Fibroblast of skin of back (primary cell): Measurements from ENCODE around the gene ZNF592.
"Not testable (repeated sequence)": the region's sequence is repeated elsewhere in the genome, so short reads cannot be mapped to it uniquely, and the experiment has no call there.

ENCODE experiments used
- DNase-seq: peaks from one replicate; pipeline ENCODE4 v3.0.0-alpha.2; 2013

The ZNF592 gene

DNA sequence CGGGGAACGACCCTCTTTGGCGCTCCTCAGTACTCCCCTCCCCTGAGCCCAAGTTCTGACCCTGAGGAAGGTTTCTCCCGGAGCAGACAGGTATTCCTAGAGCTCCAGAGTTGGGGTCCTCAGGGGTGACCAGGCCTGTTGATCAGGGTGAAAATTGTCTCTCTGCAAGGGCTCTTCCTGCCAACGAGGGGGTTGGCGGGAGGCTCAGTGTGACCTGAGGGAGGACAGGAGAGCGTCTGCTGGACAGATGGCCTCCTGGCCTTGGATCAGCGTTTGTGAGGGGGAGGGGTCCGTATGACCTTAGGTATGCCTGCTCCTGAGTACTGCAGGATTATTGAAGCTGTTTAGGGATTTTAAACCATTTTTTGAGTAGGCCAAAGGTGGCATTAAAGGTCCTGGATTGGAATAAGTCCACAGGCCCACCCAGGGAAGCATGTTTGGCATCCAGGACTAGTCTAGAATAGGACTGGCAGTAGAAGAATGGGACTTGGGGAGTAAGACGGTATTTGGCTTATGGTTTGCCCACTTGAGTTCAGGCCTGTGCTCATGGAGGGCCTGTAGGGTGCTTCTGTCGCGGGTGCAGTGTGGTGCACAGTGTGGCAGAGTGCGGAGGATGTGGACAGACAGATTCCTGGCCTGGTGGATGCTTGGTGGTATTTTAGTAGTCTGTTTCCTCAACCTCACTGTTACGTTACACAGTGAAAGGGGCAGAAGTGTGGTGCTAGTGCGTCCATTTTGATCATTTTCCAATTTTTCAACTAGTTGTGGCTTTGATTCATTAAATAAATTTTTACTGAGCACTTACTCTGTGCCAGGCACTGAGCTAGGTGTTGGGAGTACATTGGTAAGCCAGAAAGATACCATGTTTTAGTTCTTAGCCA, 959 bp downstream of the ZNF592 start:
- peak; percentile 17 for DNase-seq

DNA sequence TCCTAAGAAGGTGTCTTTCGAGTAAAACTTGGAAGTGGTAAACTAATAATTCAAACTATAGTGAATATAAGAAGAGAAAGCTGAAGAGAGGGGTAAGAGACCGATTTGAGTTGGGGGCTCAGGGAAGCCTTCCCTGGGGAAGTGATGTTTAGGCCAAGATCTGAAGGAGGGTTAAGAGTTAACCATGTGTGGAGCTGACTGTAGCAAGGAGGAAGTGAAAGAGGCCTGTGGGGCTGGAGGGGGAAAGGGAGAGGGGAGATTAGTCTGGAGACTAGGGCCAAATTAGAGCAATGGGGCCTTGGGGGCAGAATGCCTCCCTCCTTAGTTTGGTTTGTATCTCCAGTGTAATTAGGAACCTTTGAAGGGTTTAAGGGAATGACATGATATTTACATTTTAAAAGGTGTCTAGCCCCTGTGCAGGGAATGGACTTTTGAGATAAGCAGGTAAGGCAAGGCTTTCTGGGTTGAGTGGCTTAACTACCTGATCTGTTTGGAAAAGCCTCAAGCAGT, 2.2 kb downstream of the ZNF592 start:
- DNase-seq: no peak

DNA sequence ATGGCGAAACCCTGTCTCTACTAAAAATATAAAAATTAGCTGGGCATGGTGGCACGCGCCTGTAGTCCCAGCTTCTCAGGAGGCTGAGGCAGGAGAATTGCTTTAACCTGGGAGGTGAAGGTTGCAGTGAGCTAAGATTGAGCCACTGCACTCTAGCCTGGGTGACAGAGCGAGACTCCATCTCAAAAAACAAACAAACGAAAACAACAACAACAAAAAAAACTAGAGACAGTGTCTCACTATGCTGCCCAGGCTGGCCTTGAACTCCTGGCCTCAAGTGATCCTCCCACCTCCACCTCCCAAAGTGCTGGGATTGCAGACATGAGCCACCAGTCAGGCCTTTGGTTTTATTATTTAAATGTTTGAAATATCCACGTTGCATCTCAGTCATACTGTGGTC, 3.3 kb downstream of the ZNF592 start:
- DNase-seq: not testable (repeated sequence)

DNA sequence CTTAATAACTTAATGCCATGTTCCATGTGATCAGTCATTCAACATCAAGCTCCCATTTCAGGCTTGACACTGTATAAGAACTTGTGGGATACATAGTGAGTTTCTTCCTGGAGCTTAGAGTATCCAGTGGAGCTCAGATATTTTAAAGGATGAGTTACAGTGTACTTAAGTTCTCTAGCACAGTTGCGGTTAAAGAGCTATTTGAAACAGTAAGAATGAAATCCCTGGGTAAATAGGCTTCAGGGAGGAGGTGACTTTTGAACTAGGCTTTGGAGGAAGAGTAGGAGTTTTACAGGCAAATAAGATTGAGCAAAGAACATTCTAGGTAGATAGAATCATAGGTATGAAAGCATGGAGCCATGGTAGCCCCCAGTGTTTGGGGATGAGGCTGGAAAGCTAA, 3.8 kb downstream of the ZNF592 start:
- no peak for DNase-seq

DNA sequence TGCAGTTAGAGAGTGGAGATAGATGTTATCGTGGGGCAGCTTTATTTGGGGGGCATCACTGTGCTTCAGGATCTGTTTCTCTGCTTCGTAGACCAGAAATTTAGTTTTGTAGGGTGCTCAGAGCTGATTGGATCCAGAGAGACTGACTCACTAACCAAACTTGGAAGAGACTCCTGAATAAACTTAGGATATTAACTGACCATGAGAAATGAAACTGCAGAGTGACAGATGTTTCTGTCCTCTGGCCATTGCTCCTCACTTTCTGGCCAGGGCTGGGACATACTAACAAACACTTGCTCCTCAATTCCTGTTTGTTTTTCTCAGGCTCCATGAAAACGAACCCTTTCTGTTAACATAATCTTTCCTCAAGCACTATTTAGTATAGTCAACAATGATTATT, 4.3 kb downstream of the ZNF592 start:
- peak; percentile 45 for DNase-seq

DNA sequence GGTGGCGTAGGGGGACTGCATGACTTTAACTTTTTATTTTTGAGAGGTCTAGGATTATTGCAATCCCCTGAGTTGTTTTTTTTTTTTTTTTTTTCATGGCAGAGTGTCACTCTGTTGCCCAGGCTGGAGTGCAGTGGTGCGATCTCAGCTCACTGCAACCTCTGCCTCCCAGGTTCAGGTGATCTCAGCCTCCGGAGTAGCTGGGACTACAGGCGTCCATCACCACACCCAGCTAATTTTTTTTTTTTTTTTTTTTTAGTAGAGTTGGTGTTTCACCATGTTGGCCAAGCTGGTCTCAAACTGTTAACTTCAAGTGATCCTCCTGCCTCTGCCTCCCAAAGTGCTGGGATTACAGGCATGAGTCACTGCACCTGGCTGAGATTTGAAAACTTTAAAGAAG, 6.5 kb downstream of the ZNF592 start:
- not testable (repeated sequence) for DNase-seq

DNA sequence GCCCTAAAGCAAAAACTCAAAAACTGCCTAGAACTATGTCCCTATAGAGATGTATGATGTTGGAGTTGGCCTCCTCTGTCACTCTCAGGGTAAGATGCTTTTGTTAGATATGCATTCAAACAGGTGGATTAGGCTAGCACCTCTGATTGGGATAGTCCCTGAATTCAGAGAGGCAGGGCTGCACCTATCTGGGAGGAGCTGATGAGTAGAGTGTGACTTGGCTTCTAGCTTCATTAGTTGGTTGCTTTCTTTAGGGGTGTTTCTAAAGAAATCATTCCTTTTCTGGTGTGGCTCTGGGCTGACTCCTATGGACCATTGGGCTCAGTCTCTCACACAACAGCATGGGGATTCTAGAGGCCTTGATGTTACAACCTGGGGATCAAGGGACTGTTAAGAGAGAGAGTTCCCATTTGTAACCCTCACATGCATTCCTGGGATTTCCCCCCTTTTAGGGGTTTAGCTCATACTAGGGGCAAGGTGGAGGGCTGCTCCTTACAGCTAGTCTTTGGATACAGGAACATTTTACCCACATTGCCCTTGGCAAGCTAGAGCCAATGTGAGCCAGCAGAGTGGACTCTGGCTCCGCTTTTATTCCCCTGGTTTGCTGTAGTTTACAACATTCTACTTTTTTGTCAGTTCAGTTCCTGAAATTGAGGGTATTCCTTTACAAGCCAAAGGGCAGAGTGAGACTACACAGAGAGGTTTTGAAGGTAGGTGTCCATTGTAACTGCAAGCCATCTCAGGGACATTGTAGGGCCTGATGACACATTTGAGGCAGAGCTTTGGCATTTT, 7.5 kb downstream of the ZNF592 start:
- DNase-seq: no peak

DNA sequence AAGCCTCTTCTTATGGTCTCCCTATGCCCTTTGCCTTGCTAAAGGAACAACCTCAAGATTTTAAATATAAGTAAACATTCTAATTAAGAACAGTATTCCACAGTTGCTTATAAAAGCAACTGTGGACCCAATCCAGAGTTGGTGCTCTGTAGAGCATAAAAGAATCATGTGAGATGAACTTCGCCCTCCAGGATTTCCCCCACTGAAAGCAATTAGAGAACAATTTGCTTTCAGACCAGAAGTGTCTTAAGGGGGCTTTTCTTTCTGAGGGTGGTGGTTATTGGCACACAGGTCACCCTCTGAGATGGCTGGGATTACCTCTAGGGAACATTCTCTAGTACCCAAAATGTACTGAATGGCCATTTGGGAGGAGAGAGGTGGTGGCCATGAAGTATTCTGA, 10.6 kb downstream of the ZNF592 start:
- DNase-seq: no peak

DNA sequence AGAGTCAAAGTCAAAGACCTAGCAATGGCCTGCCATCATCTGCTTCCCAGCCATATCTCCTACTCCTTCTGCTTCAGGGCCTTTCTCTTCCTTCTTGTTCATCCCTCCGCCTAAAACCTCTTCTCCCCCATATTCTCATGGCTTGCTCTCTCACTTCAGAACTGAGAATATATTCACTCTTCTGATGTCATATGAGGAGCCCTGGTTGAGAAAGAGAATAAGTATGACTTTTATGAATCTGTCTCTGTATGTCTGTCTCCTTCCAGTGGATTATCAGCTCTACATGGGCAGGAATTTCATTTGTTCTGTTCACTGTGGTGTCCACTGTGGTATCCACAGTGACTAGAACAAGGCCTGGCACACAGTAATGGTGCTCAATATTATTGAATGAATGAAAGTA, 11.8 kb downstream of the ZNF592 start:
- no peak for DNase-seq

DNA sequence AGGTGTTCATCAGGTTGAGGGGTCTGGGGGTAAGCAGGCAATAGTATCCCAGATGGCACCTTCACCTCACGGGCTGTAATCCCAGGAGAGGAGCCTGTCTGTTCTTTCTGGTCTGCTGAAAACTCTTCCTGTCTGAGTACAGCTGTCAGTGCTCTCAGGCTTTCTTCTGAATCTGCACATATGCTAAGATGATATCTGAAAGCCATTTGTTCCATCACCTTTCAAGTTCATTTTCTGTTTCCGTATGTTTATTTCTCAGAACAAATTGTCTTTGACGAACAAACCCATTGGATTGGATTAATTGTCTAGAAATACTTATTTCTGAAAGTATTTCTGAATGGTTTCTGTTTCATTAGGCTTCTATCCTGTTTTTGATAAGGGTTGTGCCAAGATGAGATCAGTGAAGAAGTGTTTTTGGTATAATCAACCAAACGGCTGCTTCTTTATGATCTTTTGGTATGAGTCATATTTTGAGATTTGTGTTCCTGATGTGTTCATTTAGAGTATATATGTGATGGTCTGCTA, 13.3 kb downstream of the ZNF592 start:
- DNase-seq: peak; percentile 5

DNA sequence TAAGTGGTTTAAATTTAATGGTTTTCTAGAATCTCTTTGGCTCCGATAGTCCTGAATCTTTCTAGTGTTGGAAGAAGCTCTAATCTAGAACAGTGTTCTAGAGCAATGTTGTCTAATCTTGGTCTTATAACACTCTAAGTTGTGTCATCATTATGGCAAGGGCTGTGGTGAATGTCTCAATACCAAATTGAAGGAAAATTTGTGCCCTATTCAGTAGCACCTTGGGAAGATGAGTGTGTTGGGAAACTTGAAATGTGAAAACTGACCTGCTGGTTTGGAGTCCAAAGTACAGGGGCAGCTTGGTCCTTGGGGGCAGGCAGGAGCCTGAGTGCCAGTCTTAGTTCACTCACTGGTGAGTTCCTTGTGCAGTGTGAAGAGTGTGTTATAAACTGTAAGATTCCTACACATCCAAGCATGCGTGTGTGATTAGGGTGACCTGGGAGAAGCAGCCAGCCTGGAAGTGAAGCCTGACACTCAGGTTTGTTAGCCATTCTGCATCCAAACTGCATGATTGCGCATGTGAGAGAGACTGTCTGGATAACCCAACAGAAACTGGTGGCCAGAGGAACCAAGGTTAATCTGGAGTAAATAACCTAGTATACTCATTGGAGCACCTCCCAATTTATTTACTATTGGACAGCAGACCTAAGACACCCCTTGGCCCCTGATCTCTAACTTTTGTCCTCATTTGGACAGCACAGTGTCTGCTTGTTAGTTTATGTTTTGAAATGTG, 14.6 kb downstream of the ZNF592 start:
- no peak for DNase-seq

DNA sequence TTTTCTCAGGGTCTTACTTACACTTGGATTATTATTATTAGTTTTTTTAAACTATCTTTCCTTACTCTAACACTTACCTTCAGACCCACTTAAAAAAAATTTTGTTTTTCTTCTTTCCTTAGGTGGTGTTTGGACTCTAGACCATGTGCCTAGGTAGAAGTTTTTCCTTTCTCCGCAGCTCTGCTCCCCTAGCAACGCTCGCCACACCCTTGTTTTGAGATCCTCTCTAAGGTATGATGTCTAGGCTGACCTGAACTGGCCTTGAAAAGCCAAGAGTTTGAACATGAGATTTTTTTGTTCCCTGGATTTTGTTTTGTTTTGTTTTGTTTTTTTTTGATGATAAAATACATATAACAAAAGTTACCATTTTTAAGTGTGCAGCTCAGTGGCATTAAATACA, 16.2 kb downstream of the ZNF592 start:
- no peak for DNase-seq

DNA sequence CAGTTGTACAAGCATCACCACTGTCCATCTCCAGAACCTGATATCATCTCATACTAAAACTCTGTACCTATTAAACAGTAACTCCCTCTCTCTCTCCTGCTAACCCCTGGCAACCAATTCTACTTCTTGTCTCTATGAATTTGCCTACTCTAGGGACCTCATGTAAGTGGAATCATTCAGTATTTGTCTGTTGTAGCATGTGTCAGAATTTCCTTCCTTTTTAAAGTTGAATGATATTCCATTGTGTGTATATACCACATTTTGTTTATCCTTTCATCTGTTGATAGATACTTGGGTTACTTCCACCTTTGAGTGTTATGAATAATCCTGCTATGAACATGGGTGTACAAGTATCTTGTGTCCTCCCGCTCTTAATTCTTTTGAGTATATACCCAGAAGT, 16.6 kb downstream of the ZNF592 start:
- no peak for DNase-seq

DNA sequence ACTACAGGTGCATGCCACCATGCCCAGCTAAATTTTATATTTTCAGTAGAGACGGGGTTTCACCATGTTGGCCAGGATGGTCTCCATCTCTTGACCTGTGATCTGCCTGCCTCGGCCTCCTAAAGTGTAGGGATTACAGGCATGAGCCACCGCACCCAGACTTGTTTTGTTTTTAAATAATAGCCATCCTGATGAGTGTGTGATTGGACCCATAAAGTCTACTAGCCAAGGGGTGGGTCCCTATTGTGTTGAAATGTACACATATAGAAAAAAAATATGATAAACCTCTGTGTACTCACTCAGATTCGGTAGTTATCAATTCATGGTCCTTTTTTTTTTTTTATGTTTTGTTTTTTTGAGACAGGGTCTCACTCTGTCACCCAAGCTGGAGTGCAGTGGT, 17.3 kb downstream of the ZNF592 start:
- DNase-seq: no peak

DNA sequence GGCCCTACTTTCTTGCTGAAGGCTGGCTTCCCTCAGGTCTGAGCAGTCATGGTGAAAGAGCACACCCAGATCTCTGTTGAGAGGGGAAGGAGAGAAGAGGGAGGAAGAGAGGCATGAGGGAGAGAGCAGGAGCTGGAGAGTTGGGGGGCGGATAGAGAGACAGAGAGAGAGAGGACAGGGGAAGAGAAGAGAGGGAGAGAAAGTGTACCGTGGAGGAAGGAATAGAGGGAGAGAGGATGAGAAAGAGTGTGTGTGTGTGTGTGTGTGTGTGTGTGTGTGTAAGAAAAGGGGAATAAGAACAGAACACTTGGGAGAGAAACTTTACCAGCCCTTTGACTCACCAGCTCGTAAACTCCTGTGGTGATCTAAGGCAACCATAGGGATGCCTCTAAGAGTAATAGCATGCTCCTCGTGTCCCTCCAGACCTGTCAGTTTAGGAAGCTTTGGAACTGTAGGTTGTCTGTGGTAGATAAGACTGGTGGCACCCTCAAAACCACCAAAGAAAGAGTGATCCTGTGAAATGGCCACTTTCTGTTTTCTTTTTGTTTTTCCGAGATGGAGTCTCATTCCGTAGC, 18.2 kb downstream of the ZNF592 start:
- no peak for DNase-seq

DNA sequence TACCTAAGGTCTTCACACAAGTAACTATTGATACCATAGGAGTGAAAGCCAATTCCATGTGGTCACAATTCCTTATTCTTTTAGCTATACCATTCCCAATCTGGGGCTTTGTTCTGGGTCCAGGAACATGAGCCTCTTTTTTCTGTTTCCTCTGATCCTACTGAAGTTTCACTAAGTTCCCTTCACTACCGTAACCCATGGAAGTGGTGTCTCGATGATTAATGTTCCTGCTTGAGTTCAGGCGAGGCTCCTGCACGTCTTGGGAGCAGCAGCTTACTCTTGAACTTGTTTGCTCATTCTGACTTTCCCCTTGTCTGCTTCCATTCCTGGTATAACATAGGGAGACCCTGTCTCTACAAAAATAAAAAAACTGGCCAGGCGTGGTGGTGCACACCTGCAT, 23.6 kb downstream of the ZNF592 start:
- DNase-seq: no peak

DNA sequence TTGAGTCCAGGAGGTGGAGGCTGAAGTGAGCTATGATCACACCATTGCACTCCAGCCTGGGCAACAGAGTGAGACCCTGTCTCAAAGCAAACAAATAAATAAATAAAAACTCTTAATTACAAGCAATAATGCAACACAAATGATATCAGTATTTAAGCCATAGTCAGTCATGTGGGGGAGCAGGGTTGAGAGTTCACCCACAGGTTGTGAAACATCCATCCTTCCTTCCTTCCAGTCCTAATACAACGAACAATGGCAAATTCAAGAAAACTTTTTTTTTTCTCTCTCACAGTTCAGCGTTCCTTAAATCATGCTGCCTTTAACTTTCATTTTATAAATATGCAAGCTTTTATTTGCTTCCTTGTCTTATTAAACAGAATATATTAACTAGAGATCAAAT, 24.1 kb downstream of the ZNF592 start:
- no peak for DNase-seq

DNA sequence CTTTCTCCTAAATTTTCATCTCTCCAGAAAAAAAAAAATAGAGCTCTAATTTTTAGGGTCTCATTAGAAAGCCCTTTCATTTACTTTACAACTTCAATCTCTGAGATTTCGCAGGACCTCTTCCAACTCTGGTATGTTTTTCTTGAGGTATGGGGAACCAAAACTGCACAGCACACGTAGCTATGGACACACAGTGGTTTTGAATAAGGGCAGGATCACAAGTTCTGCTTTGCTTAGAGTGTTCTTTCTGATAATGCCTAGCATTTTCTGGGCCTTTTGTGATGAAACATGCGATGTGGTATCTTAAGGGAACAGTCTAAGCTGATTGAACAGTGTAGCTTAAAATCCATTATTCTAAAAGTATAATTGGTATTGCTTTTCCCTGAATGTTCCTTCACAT, 25.3 kb downstream of the ZNF592 start:
- DNase-seq: no peak

DNA sequence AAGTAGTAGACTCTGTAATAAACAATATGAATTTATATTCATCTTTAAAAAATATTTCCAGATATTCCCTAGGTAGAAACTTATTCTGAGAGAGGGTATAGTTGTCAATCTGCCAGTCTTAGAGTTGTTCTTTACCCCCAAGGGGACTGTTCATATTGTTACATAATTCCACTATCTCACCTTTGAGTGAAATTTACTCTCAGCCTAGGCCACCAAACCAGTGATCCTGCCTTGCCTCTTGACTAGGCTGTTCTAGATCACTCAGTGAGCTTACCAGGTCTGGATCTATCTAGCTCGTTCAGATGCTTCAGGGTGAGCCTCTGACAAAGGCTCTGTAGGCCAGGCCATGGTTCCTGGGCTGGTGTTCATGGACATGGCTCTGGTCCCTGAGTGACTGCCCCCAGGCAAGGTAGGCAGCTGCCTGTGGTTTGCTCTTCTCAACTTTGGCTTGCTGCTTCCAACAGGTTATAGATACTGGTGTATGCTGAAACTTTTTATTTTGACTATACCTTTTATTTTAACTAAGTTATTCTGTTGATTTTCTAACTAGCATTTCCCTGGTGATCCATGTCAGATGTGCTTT, 27.6 kb downstream of the ZNF592 start:
- DNase-seq: no peak

DNA sequence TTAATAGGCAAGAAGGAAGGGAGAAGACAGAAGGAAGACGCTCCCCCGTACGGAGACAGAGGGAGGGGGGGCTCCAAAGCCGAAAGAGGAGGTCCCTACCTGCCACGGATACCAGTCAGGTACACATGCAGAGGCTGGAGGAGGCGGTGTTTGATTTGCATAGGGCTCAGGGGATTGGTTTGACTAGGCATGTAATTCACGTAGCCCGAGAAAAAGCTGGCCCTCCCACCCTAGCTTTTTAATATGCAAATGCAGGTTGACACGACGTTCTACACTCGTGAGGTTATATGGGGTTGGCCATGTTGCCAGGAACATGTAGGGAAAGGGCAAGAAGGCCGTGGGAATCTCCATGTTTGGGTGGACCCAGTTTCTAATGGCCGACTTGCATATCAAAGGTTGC, 29.8 kb downstream of the ZNF592 start:
- no peak for DNase-seq

DNA sequence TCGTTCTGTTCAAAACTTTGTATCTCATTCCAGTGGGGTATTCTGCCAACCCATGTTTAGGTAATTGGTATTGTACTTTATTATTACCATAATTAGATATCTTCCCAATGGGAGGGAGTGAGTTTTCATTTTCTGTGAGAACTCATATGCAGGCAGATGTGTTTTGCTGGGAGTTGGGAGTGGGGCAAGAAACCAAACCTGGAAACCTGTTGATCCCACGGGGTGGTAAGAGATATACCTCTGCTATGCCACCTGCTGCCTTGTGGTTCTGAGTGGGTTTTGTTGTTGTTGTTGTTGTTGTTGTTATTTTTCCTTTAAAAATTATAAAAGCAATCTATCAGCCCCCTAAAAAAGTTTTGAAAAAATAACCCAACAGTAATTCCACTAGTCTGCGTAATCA, 32.1 kb downstream of the ZNF592 start:
- no peak for DNase-seq

DNA sequence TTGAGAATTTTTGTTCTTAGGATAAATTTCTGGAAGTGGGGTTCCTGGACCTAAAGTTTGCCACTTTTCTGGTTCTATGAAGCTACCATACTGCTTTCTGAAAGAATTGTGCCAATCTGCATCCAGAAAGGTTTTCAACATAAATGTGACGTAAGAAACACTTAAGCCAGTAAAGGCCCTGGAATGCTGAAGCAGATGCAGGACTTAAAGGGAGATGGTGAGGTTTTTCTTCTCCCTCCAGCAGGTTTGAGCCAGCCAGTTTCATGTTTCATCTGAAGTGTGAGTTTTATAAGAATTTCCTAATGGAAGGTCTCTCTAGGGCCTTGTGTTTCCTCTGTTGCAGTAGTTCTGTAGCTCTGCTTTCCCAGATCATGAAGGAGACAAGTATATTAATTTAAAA, 33.1 kb downstream of the ZNF592 start:
- DNase-seq: no peak
